HG03135 (cell line): ENCODE results near the gene FADD.
A peak's percentile ranks its signal among the peaks of the same experiment; 100 is the strongest.
"Not testable (repeated sequence)": the region's sequence is repeated elsewhere in the genome, so short reads cannot be mapped to it uniquely, and the experiment has no call there.

ENCODE experiments used
- ATAC-seq: cut with Tn5 transposase; IDR thresholded peaks from one replicate; pipeline ENCODE4 v1.9.1; 2021; ENCODE audit warnings: mild to moderate bottlenecking, moderate library complexity; ENCODE audit not compliant: unreplicated experiment

Gene FADD

DNA sequence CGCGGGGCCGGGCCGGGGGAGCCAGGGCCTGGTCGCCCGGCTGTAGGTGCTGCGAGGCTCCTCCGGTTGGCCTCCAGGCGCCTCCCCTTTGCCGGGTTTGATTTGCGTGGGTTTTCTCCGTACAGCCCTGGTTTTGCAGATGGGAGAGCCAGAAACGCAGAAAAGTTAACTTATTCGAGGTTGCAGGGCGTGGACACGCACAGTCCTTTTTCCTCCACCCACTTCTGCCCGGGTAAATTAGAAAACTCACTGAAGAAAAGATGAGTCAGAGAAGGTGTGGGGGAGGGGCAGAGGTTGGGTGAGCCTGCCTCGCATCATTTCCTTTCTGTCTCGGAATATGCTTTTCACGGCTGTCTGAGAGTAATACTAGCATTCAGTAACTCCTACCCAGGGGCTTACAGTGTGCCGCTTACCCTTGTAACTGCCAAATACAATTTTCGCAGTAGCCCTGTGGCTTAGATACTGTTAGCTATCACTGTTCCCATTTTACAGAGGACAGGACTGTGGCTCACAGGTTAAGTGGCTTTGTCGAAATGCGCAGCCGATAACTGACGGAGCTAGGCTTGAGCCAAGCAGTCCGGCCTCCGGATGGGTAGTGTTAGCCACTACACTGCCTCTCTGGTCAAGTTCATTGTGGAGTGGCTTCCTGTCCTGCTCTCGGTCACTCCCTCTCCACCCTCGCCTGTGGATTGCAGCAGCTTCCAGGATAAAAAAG is 812 bp downstream of the FADD start:
- peak; percentile 39 for ATAC-seq

DNA sequence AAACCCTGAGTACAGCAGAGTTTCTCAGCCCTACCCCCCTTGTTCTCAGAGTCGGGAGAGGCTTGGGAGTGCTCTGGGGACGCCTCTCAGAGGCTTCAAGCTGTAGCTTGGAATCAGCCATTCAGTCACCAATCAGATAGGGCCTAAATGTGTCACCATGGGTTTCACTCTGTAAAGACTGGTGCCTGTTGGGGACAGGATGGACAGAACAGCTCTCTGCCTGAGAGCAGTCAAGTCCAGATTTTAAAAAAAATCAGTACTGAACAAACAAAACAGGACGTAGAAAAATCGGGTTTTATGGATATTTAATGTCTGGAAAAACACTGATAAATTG is 1.3 kb downstream of the FADD start:
- ATAC-seq = no peak

DNA sequence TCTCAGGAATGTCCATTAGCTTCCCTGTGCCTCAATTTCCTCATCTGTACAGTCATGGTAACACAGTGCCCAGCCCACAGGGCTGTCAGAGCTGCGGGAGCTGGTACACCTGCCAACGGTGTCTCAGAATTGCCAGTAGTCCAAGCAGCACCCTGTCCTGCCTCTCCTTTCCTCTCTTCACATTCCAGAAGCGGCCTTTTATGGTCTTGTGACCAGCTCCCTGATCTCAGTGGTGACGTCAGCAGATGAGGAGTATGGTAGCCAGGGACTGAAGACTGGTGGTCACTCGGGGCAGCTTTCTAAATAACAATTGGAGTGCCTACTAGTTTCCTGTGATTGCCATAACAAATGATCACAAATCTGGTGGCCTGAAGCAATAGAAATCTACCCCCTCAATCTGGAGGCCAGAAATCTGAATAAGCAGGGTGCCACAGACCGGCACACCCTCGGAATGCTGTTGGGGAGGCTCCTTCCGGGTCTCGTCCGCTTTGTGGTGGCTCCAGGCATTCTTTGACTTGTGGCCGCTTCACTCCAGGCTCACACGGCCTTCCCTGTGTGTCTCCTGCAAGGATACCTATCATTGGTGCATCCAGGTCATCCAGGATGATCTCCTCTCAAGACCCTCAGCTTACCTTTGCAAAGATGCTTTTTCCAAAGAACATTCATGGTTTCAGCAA is 2.1 kb downstream of the FADD start:
- no peak for ATAC-seq

DNA sequence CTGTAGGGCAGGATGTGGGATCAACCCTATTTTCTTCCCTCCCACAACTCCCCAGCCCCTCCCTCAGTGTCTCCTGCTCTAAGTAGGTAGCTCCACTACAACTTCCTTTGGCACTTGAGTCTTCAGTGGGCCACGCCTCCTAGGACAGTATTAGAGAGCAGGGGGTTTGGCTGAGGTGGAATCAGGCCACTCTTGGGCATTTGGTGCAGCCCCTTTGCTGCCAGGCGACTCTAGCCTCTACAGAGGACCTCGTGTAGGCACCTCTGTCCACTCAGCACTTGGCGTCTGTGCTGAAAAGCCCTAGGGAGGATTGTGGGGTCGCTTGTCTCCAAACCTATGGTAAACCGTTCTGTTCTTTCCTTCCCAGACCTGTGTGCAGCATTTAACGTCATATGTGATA is 2.7 kb downstream of the FADD start:
- ATAC-seq = no peak

DNA sequence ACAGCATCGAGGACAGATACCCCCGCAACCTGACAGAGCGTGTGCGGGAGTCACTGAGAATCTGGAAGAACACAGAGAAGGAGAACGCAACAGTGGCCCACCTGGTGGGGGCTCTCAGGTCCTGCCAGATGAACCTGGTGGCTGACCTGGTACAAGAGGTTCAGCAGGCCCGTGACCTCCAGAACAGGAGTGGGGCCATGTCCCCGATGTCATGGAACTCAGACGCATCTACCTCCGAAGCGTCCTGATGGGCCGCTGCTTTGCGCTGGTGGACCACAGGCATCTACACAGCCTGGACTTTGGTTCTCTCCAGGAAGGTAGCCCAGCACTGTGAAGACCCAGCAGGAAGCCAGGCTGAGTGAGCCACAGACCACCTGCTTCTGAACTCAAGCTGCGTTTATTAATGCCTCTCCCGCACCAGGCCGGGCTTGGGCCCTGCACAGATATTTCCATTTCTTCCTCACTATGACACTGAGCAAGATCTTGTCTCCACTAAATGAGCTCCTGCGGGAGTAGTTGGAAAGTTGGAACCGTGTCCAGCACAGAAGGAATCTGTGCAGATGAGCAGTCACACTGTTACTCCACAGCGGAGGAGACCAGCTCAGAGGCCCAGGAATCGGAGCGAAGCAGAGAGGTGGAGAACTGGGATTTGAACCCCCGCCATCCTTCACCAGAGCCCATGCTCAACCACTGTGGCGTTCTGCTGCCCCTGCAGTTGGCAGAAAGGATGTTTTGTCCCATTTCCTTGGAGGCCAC is 3.3 kb downstream of the FADD start:
- ATAC-seq = no peak

DNA sequence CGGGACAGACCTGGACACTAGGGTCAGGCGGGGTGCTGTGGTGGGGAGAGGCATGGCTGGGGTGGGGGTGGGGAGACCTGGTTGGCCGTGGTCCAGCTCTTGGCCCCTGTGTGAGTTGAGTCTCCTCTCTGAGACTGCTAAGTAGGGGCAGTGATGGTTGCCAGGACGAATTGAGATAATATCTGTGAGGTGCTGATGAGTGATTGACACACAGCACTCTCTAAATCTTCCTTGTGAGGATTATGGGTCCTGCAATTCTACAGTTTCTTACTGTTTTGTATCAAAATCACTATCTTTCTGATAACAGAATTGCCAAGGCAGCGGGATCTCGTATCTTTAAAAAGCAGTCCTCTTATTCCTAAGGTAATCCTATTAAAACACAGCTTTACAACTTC is 3.9 kb downstream of the FADD start:
- ATAC-seq = no peak

DNA sequence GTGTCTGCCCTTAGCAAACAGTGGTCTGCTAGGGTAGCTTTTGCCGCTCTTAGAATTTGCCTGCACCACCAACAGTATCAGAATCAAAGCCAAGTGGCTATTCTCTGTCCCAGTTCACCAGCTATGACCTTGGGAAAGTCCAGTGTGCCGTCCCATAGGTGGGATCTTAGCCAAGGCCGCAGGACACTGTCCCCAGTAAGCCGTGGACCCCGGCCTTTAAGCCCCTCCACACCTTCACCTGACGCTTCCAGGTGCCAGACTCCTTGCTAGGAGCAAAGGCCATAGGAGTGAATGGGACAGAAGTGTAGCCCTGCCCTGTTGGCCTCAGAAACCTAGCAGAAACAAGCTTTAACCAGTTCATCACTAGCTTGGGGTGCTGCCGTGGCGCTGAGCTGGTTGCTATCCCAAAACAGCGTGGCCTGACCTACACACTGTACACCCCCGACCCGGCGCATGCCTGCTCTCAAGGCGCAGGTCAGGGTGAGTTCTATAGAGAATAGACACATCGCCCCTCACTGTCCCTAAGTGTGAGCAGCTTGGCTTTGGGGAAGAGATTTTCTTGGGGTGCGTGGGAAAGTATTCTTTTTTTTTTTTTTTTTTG is 4.5 kb downstream of the FADD start:
- ATAC-seq = no peak

DNA sequence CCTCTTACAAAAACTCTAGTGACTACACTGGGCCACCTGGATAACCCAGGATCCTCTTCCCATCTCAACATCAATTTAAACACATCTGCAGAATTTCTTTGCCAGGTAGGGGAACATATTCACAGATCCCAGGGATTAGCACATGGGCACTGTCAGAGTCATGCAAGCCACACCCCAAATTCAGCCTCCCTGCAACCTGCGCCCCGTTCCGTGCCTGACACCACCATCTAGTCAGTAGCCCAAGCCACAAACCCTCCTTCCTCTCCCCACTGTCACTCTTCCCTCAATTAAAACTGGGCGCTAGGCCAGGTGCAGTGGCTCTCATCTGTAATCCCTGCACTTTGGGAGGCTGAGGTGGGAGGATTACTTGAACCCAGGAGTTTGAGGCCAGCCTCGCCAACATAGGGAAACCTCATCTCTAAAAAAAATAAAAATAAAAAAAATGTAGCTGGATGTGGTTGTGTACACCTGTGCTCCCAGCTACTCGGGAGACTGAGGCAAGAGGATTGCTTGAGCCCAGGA is 6.4 kb downstream of the FADD start:
- ATAC-seq = no peak

DNA sequence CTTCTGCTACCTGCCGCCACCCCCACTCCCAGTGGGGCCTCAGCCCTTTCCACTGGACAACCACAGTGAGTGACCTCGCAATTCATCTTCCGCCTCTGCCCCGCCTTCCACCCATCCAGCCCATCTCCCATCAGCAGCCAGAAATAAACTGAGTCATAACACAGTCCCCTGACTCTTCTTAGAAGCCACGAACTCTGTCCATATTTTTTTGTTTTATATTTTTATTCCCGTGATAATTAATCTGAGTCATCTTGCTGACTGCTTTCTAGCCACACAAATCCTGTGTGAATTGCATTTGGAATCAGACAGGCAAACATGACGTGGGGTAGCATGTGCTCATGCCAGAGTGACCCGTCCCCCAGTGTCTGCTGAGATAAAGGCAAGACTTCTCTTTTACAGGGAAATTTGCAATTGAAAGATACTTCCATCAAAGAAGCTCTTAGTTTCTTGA is 7.0 kb downstream of the FADD start:
- no peak for ATAC-seq

DNA sequence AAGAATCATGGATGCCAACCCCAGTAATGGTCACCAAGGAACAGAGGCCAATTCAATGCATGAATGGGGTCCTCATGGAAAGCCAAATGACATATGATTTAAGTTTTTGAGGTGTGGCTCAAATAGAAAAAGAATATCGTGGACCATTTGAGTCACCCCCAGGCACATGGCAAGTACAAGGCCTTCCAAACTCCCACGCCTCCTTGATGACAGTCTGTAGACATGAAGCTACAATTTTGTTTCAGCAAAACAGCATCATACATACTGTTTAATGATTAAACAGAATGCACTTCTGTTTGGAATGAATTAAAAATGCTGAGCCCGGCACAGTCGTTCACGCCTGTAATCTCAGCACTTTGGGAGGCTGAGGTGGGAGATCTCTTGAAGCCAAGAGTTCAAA is 7.4 kb downstream of the FADD start:
- no peak for ATAC-seq

DNA sequence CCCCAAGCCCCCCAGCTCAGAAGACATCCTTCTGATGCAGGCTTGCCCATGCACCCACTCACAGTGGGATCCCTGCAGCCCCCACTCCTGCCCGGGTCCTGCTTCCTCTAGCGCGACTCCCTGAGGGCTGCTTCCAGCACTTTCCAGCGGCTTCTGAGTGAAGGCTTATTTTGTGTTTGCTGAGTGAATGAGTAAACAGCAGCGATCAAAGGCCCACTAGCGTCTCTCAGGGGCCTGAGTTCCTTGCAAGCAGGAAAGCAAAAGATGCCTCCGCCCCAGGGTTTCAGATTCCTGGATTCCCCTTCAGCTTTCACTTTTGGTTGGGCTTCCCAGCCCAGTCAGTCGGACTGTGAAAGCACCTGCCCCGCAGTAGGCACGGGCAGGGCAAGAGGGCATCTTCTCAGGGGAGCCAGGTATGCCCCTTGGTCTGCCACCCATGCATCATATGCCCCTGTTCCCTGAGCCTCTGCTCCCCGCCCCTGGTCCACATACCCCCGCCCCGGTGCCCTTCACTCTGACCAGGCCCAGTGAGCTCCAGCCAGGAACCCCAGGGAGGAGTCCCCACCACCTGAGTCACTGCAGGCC is 9.2 kb downstream of the FADD start:
- no peak for ATAC-seq

DNA sequence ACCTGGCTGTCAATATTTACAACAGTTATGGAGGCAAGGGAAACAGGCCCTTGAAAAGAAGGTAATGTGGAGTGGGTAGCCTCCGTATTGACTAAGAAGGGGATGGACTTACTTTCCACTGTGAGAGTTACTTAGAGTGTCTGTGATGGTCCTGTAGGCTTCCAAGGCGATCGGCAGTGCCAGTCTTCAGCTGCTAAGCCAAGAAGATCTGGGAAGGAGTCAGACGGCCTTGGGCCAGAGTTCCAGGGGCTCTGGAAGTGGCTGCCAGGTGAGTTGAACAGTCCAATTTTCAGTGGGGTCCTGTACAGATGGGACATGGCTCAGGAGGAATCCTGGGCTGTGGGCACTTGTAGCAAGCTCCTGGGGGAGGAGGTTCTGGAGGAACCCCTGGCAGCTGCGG is 14.3 kb downstream of the FADD start:
- not testable (repeated sequence) for ATAC-seq

DNA sequence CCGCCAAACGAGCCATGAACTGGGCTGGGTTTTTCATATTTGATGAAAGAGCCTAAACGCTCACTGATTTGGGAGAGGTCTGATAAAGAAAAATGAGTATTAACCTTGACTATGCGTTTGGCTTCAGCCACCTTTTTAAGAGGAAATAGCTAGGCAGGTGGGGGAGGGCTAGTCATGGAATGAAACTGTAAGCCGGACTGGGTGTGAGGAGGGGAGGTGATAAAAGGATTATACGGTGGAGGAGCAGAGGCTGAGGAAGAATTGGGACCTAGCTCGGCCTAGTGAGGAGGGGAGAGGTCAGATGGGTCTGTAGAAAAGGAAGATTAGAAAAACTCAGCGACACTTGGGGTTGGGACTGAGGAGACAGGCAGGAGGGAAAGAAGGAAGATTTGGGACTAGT is 15.0 kb downstream of the FADD start:
- not testable (repeated sequence) for ATAC-seq

DNA sequence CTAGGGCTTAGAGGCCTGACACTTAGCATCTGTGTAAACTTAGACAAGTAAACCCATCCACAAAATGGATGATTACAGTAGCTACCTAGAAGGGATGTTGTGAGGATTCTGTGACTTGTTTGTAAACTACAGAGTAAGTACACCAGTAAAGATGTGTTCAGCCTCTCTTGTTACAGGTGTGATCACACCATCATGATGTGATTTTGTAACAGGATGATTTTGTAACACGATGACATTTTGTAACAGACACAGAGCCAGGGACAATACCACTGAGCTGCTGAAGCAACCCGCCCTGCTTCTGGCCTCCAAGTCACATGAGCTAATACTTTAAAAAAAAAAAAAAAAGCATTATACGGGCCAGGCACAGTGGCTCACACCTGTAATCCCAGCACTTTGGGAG is 17.0 kb downstream of the FADD start:
- ATAC-seq = no peak

DNA sequence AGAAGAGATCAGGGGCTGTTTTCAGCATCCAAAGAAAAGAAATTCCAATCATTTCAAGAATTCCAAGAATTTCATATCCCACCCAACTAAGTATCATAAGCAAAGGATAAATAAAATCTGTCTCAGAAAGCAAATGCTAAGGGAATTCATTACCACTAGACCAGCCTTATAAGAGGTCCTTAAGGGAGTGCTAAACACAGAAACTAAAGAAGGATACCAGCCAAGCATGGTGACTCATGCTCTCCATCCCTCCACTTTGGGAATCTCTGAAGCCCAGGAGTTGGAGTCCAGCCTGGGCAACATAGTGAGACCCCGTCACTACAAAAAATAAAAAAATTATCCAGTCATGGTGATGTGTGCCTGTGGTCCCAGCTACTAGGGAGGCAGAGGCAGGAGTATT is 17.8 kb downstream of the FADD start:
- no peak for ATAC-seq

DNA sequence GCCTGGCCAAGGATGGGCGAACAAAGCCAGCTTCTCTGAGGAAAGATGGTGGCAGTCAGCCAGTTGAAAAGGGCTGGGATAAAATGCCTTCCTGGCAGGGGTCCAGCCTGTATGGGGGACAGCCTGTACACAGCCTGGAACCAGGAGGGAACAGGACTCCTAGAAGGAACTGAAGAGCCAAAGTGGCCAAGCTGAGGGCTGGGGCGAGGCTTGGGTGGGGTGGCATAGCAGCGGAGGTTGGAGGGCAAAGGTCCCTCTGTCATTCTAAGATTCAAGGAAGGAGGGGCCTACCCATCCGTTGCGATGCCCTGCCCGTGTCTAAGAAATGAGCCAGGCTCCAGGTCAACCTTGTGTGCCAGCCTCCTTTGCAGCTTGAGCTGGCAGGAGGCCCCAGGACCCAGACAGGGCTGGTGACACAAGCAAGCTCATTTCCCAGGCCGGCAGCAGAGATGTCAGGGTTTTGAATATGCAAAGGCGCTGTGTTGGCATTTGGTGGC is 22.6 kb downstream of the FADD start:
- no peak for ATAC-seq

DNA sequence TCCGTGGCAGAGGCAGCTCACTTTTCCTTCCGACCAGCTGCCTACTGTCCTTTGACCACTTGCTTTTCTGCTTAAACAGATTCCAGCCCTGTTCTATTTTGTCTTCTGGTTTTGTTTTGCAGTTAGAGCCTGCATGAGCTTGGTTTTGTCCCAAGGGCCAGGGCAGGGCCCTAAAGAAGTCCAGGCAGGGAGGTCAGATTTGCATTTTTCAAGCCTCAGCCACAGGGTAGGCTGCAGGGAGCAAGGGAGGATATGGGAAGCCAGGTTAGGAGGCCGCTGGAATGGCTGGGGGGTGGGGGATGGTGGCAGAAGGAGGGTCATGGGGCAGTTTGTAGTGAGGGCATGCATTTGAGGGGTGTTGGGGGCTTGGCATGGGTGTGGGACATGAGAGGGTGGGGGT is 23.1 kb downstream of the FADD start:
- ATAC-seq = no peak

DNA sequence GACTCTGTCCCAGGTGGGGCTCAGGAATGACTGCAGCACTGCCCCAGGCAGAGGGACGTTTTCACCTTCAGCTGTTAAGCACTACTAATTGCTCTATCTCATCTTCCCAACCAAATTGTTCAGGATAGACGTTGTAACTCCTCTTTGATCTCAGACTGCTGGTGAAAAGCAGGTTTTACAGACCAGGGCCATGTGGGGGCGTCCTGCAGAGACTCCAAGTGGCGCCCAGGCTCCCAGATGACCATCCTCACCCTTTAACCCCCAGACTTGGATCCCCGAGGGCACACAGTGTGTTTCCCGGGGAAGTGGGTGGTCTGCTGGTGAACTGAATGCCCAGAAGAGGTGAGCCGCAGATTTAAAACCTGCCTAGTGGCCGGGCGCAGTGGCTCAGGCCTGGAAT is 23.9 kb downstream of the FADD start:
- ATAC-seq = no peak

DNA sequence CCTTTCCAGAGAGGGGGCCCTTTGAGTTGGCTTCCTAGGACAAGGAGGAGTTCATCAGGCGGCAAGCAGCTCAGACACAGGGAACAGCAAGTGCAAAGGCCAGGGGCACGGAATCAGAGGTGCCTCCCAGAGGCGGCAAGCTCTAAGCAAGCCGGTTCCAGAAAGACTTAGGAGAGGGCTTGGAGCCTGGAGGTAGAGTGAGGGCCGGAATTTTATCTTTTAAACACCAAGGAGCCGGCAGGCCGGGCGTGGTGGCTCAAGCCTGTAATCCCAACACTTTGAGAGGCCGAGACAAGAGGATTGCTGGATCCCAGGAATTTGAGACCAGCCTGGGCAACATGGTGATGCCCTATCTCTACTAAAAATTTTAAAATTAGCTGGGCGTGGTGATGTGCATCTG is 26.6 kb downstream of the FADD start:
- ATAC-seq = no peak

DNA sequence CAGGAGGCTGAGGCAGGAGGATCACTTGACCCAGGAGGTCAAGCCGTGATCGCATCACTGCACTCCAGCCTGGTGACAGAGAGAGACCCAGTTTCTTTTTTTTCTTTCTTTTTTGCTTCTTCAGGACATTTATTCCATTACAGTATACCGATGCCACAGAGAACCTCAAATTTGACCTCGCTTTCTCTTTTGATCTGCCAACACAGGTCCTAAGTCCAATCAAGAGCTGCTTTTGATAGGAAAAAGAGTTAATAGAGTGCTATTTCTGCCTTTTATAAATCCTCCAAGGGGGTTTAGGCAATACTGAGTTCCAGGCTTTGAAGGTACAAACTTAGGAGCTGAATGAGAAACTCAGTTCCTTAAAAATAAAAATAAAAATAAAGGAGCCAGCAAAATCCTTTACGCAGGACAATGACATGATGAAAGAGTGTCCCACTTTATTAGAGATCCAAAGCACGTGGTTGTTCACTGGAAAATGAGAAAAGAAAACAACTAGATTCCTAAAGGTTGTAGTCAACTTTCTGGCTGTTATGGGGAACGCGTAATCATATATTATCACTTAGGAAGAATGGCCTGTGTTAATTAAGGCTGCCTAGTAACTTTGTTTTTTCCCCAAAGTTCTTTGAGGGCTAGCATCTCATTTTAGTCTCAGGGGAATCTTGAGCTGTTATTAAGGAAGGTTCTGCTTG is 27.2 kb downstream of the FADD start:
- no peak for ATAC-seq
